A673 (cell line): ENCODE measurements around the gene SP5. TPM values are rescaled to one million over a fixed set of nuclear protein-coding genes. Genes with fewer than 3 reads are reported as not detected.

Source experiments
- BruUV-seq: library from RNA; stranded (reverse); fragments of 400-500 nt; replicated peaks from 2 replicates; lab custom pipeline; 2021; lab: Mats Ljungman, UMichigan
- CTCF ChIA-PET: fragments of 300-600 bp; sonication (Branson Sonifier 250); formaldehyde crosslinking; loops from one replicate; lab custom pipeline; 2022; ENCODE audit warnings: antibody characterized with exemption; lab: Charles Lee
- POLR2A ChIA-PET: fragments of 300-600 bp; sonication (Branson Sonifier 250); formaldehyde crosslinking; loops from one replicate; lab custom pipeline; 2022; ENCODE audit warnings: antibody characterized with exemption; ENCODE audit not compliant: low non-redundant PET; lab: Charles Lee
- DNase-seq: peaks from one replicate; pipeline ENCODE4 v3.0.0-alpha.2; 2015; ENCODE audit warnings: low spot score
- H3K27ac ChIP-seq: fragments of 200-600 bp; sonication (generic); 2 replicates; pipeline ENCODE4 v1.5.1; 2016; ENCODE audit warnings: mixed run types, low read depth, mild to moderate bottlenecking, mixed read lengths, antibody characterized with exemption, low read length; ENCODE audit not compliant: poor library complexity, severe bottlenecking
- H3K27me3 ChIP-seq: fragments of 200-600 bp; sonication (generic); replicated peaks from 2 replicates; pipeline ENCODE4 v1.6.1; 2017; ENCODE audit warnings: mixed run types, low read depth, mild to moderate bottlenecking, mixed read lengths, antibody characterized with exemption, low read length; ENCODE audit not compliant: insufficient read depth, poor library complexity
- H3K36me3 ChIP-seq: fragments of 200-600 bp; sonication (generic); 2 replicates; pipeline ENCODE4 v1.6.1; 2016; ENCODE audit warnings: mixed run types, mild to moderate bottlenecking, mixed read lengths, antibody characterized with exemption, low read length; ENCODE audit not compliant: insufficient read depth, poor library complexity, severe bottlenecking
- H3K4me1 ChIP-seq: fragments of 200-600 bp; sonication (generic); 2 replicates; pipeline ENCODE4 v1.6.1; 2017; ENCODE audit warnings: mixed run types, mild to moderate bottlenecking, mixed read lengths, antibody characterized with exemption, low read length; ENCODE audit not compliant: insufficient read depth, poor library complexity, severe bottlenecking
- H3K4me3 ChIP-seq: fragments of 200-600 bp; sonication (generic); 2 replicates; pipeline ENCODE4 v1.5.1; 2016; ENCODE audit warnings: low read depth, mixed run types, mild to moderate bottlenecking, mixed read lengths, low read length; ENCODE audit not compliant: poor library complexity, severe bottlenecking
- H3K9me3 ChIP-seq: fragments of 200-600 bp; sonication (generic); 2 replicates; pipeline ENCODE4 v1.6.1; 2016; ENCODE audit warnings: mixed run types, low read depth, mild to moderate bottlenecking, mixed read lengths, antibody characterized with exemption, low read length; ENCODE audit not compliant: poor library complexity, severe bottlenecking
- EZH2 ChIP-seq: fragments of 200-600 bp; sonication (generic); IDR thresholded peaks from 2 replicates; pipeline ENCODE4 v1.6.1; 2017; ENCODE audit warnings: borderline replicate concordance, low read depth, mild to moderate bottlenecking, mixed read lengths, antibody characterized with exemption, low read length; ENCODE audit not compliant: poor library complexity, severe bottlenecking
- intact Hi-C: fragments of 100-400 bp; cut with micrococcal nuclease; formaldehyde crosslinking; loops from one replicate; pipeline ENCODE4 v1.10.0; 2022; ENCODE audit not compliant: unreplicated experiment
- total RNA-seq: library from RNA; stranded (reverse); gene quantifications from 2 replicates; pipeline ENCODE4 v1.2.3, GENCODE V29; 2021
- TF ChIP-seq, protein P1 (sequence below): fragments of 300-800, 200-600 bp; sonication (generic); conservative IDR thresholded peaks from 2 replicates; pipeline ENCODE4 v1.5.1; 2017; ENCODE audit warnings: low read depth, mild to moderate bottlenecking, antibody characterized with exemption, low read length, moderate library complexity, mixed read lengths

SP5 gene
- total RNA-seq, 1 experiment from 2014 or later, result not detected

- POLR2A ChIA-PET, result no interaction called here
Measured at GRCh38 chr2:170761572-170761971, 46.4 kb downstream of the SP5 start.

GRCh38 chr2:170762760-170763159 lies 47.6 kb downstream of the SP5 start:
- Histone ChIP-seq H3K4me3 (no peak overlapping the region), H3K4me1 (no peaks in the 10 kb centered on the region), H3K27me3 (no peaks in the 10 kb centered on the region), H3K27ac (no peak overlapping the region), H3K36me3 (no peaks in the 10 kb centered on the region), H3K9me3 (no peaks in the 10 kb centered on the region)
- intact Hi-C loops, result no loop called here
- DNase-seq, result no peak
- BruUV-seq, result no TSS peak
- CTCF ChIA-PET, result no interaction called here
- TF ChIP-seq, protein P1, sequence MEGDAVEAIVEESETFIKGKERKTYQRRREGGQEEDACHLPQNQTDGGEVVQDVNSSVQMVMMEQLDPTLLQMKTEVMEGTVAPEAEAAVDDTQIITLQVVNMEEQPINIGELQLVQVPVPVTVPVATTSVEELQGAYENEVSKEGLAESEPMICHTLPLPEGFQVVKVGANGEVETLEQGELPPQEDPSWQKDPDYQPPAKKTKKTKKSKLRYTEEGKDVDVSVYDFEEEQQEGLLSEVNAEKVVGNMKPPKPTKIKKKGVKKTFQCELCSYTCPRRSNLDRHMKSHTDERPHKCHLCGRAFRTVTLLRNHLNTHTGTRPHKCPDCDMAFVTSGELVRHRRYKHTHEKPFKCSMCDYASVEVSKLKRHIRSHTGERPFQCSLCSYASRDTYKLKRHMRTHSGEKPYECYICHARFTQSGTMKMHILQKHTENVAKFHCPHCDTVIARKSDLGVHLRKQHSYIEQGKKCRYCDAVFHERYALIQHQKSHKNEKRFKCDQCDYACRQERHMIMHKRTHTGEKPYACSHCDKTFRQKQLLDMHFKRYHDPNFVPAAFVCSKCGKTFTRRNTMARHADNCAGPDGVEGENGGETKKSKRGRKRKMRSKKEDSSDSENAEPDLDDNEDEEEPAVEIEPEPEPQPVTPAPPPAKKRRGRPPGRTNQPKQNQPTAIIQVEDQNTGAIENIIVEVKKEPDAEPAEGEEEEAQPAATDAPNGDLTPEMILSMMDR, result no peak
- TF ChIP-seq EZH2, result no peak
- POLR2A ChIA-PET, result no interaction called here

More at GRCh38 chr2:170761572-170761971, 46.4 kb downstream of the SP5 start:
- no peak overlapping the region for H3K4me3 ChIP-seq
- intact Hi-C loops, result no loop called here
- no peaks in the 10 kb centered on the region for H3K36me3 ChIP-seq
- no peak for TF ChIP-seq EZH2
- TF ChIP-seq, protein P1, result no peak
- DNase-seq, result no peak
- no peaks in the 10 kb centered on the region for H3K27me3 ChIP-seq
- BruUV-seq, result no TSS peak
- CTCF ChIA-PET, result no interaction called here
- no peaks in the 10 kb centered on the region for H3K4me1 ChIP-seq
- no peaks in the 10 kb centered on the region for H3K9me3 ChIP-seq
- H3K27ac ChIP-seq, result no peak overlapping the region

- Histone ChIP-seq H3K27ac (no peak overlapping the region), H3K36me3 (no peaks in the 10 kb centered on the region), H3K4me1 (no peaks in the 10 kb centered on the region), H3K27me3 (no peaks in the 10 kb centered on the region), H3K4me3 (no peak overlapping the region), H3K9me3 (no peaks in the 10 kb centered on the region)
- TF ChIP-seq, protein P1, result no peak
- TF ChIP-seq EZH2, result no peak
- ChIA-PET CTCF (no interaction called here), POLR2A (no interaction called here)
- intact Hi-C loops, result no loop called here
- no peak for DNase-seq
- no TSS peak for BruUV-seq
Measured at GRCh38 chr2:170763232-170763631, 48.1 kb downstream of the SP5 start.
